GM18507 (cell line): ENCODE data around the gene LPP.

Experiments used
- DNase-seq: peaks from one replicate; pipeline ENCODE4 v3.0.0; 2011; ENCODE audit warnings: low read depth; ENCODE audit not compliant: insufficient read length; ENCODE audit errors: extremely low spot score
- FAIRE-seq: peaks from 2 replicates; lab custom pipeline; 2011; peaks lifted over from hg19 to GRCh38; lab: Jason Lieb, UNC

LPP gene

DNA sequence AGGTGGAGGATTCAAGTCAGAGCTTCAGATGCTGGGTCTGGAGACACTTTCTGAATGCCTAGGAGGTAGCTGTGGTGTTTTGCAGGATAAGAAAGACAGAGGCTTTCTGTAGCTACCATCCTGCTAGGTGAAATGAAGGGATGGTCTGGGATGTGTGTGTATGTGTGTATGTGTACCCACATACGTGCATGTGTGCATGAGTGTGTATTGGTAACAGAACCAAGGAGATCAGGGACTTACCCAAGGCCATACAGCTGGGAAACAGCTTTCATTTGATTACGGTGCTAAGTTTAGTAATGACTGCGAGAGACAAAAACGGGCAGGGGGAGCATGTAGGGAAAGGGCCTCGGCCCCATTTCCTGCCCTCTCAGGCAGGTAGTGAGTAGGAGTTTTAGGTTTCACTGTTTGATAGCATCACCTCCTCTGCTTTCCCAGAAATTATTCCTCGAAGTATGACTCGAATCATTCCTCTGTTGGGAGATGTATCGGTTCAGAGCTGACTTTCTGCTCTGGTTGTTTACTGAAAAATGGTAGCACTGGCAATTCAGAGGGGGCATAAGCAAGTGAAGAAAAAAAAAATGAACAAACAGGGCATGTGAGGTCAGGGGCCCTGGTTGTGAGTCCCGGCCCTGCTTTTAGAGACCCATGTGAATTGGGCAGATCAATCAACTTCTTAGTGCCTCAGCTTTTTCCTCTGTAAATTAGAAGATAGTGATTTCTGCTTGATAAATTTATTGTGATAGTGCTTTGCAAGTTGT, 130.7 kb downstream of the LPP start:
- DNase-seq (no peak), FAIRE-seq (no peak)

- DNase-seq = no peak
- no peak for FAIRE-seq
These were observed 132.1 kb downstream of the LPP start for GRCh38 chr3:188286087-188286513.

DNA sequence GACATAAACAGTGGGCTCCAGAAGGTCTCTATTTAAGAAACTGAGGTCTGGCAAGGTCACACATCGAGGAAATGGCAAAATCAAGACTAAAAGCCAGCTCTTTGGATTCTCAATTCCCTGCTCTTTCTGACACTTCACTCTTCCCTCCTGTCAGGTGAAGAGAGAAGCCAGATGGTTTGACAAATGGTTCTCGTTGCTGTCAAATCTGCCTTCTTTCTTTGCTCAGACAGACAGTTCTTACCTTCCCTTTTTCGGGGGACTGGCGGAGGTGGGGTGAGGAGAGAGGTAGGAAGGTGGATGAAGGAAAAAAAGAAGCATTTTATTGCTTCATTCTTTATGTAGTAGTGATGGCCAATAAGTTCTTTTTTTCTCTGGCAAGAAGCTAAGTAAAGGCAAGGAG, 133.4 kb downstream of the LPP start:
- FAIRE-seq = no peak
- no peak for DNase-seq

GRCh38 chr3:188287762-188288505, 134.0 kb downstream of the LPP start:
- no peak for FAIRE-seq
- DNase-seq = no peak

- no peak for FAIRE-seq
- DNase-seq = no peak
These were observed 138.3 kb downstream of the LPP start for GRCh38 chr3:188292251-188292650.

DNA sequence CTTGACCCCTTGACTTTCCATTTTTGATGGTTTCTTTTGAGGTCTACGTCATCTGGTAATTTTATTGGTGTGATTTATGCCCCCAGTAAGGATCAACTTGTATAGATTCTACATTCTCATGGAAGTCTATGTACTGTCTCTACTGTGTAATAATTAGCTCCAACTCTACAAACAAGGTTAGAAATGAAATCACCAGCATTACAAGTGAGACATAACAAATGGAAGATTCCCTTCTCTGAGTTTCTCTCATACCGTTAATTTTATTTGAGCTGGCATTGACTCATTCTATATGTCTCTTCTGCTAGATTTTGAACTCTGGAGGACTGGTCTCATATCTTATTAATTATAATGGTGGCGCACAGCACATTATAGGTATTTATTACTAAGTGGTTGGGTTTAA, 138.9 kb downstream of the LPP start:
- DNase-seq (no peak), FAIRE-seq (no peak)

DNA sequence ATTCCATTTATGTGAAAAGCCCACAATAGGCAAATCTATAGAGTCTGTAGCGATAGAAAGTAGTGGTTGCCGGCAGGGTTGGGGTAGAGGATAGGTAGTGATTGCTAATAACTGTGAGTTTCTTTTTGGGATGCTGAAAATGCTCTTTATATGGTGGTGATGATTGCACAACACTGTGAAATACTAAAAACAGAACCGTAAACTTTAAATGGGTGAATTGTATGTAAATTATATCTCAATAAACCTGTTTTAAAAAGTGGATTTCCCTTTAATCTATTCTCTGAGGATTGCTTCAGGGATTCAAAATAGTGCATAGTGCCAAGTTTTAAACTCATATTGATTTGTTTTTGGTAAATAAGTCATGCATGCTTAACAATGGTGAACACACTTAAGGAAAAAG, 140.2 kb downstream of the LPP start:
- FAIRE-seq (no peak), DNase-seq (no peak)

DNA sequence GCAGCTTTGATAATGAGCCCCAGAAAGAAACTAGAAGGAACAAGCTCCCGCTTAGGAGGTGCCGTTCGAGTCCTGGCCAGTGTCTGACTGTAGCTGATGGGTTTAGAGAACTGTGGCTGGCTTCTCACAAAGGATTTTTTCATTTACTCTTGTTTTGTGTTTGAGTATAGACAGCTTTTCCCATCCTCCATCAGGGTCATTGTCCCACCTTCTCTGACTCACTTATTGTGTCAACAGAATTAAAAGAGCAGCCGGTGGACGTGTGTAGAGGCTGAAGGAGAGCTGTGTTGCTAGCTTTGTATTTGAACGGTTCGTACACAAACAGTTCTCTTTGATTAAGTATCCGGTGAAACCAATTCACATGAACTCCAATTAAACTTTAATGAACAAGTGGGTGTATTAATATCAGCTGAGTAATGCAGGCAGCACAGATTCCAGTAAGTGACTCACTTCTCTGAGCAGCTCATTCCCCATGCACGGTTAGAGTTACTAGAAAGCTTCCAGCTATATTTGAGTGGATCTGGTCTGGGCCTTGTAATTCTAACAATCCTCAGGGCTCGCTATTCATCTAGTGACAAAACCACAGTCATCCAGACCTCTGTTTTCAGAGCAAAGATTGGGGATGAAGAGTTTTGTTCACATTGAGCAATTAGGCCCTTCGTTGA, 141.0 kb downstream of the LPP start:
- no peak for FAIRE-seq
- DNase-seq = no peak

- DNase-seq (no peak), FAIRE-seq (no peak)
These were observed 141.9 kb downstream of the LPP start for GRCh38 chr3:188295876-188296275.

GRCh38 chr3:188296761-188297612, 143.0 kb downstream of the LPP start:
- FAIRE-seq (no peak), DNase-seq (no peak)

DNA sequence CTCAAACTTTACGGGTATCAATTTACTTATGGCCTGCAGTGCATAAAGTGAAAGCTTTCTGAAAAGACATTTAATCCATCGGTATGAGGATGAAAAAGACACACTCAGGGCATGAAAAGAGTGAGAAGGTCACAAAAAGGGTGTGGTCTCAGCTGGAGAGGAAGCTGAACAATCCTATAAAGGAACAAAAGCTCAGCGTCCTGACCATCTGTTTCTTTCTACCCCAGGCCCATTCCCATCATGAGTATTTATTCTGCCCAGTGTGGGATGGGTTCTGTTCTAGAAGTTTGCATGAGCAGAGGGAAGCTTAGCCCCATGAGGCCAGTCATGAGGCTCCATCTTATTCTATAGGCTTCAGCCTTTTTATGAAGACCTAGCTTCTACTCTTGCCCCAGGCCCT, 144.6 kb downstream of the LPP start:
- no peak for FAIRE-seq
- DNase-seq = no peak

GRCh38 chr3:188299068-188299467, 145.1 kb downstream of the LPP start:
- DNase-seq (no peak), FAIRE-seq (no peak)

DNA sequence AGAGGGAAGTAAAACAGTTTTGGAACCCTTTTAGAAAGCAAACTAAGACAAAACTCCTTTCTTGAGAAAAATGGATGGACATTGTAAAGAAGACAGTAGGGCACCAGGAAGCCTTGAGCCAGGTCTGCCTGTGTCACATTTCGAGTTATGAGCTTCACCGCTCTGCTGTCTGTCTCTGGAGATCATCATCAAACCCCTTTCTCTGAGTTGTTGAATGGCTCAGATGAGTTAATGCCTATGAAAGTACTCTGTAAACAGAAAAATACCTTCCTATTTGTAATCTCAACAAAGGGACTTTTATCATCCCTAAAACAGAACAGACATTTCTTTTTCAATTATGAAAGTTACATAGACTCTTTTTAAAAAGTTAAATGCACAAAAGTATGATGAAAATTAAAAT, 145.8 kb downstream of the LPP start:
- no peak for FAIRE-seq
- DNase-seq = no peak

- DNase-seq = no peak
- FAIRE-seq = no peak
These were observed 147.2 kb downstream of the LPP start for GRCh38 chr3:188301147-188301546.

GRCh38 chr3:188303286-188303799, 149.4 kb downstream of the LPP start:
- DNase-seq (no peak), FAIRE-seq (no peak)

GRCh38 chr3:188303823-188304222, 149.9 kb downstream of the LPP start:
- FAIRE-seq (no peak), DNase-seq (no peak)

DNA sequence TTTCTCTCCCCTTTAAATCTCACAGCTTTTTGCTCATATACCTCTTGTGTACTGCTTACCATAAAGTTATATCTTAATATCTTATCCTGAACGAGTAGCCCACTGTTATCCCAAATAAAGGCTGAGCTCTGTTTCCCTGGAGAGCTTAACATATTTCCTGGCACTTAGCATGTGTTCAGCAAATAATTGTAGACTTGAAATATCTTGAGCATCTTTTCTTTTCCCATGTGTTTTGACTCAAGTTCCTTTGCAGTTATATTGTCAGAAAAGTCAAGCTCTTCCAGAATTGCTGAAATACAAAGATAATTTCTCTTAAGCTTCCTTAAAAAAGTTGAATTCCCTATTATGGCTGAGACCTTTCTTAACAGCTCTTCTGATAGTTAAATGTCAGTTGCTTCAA, 150.5 kb downstream of the LPP start:
- FAIRE-seq (no peak), DNase-seq (no peak)

DNA sequence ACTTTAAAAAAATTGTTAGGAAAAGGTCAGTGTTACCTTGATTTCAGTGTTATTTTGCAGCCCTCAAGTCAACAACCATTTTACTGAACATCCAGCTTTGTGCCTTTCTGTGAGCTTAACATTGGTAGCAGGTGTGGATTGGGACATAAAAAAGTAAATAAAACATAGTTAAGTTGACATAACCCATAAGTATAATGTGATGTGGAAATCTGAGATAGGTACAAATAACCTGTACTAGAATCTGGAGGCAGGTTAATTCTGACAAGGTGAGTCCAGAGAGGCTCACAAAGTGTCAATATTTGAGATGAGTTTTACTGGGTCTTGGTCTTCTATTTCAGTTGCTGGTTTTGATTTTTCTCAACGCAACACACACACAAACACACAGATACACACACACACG, 151.3 kb downstream of the LPP start:
- no peak for DNase-seq

DNA sequence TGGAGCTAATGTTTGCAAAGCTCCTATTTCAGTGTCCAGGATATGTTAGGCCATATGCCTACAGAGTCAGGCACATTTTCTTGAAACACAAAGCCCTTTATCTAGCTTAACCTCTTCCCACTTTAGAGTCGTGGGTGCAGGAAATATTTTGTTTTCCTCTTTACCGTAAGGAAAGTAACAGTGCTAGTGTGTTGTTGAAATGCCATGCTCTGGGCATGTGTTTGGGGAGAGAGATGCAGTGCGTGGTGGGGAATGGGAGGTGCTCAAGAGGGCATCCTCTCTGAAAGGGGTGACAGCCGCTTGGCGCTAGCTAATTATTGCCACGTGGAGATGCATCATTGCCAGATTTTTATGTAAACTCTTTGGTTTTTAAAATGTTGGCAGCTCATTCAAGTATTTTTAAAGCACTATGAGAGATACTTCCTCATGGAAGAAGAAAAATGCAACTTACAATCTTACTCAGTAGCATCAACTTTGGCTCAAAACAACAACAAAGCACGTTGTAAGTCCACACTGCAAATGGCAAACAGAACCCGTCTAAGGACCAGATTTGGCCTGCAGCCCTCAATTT, 152.6 kb downstream of the LPP start:
- no peak for FAIRE-seq
- no peak for DNase-seq

More for the DNA sequence above, 151.3 kb downstream of the LPP start:
- FAIRE-seq = no peak
